Osteocyte (in vitro differentiated cells): ENCODE results near the gene BRINP1. TPM values are rescaled to one million over a fixed set of nuclear protein-coding genes. Genes with fewer than 3 reads are reported as not detected.

Source experiments
- DNase-seq: peaks from one replicate; pipeline ENCODE4 v3.0.0; 2021; ENCODE audit warnings: mixed read lengths; ENCODE audit not compliant: unreplicated experiment; ENCODE audit errors: extremely low spot score
- H3K27ac Mint-ChIP-seq: one replicate; pipeline ENCODE4 v1.8.0; 2021; ENCODE audit warnings: mild to moderate bottlenecking, mixed read lengths; ENCODE audit not compliant: unreplicated experiment
- H3K27me3 Mint-ChIP-seq: one replicate; pipeline ENCODE4 v1.8.0; 2021; ENCODE audit warnings: mixed read lengths; ENCODE audit not compliant: unreplicated experiment
- H3K36me3 Mint-ChIP-seq: one replicate; pipeline ENCODE4 v1.8.0; 2021; ENCODE audit warnings: mixed read lengths; ENCODE audit not compliant: unreplicated experiment
- H3K4me1 Mint-ChIP-seq: one replicate; pipeline ENCODE4 v1.8.0; 2021; ENCODE audit warnings: mixed read lengths; ENCODE audit not compliant: unreplicated experiment
- H3K4me3 Mint-ChIP-seq: one replicate; pipeline ENCODE4 v1.8.0; 2021; ENCODE audit warnings: mild to moderate bottlenecking, moderate library complexity, mixed read lengths; ENCODE audit not compliant: unreplicated experiment
- H3K9me3 Mint-ChIP-seq: one replicate; pipeline ENCODE4 v1.8.0; 2021; ENCODE audit warnings: mixed read lengths; ENCODE audit not compliant: unreplicated experiment
- long read RNA-seq: library from polyadenylated mRNA; unstranded; transcript quantifications from one replicate; pipeline ENCODE4 v2.0.0, GENCODE V29; 2021
- total RNA-seq: library from RNA; stranded (reverse); gene quantifications from 2 replicates; pipeline ENCODE4 v1.2.1, GENCODE V29; 2021
- TF ChIP-seq, protein P1 (sequence below): fragments of 200-600 bp; sonication (generic); IDR thresholded peaks from 2 replicates; pipeline ENCODE4 v1.5.0; 2021; ENCODE audit warnings: antibody characterized with exemption, mild to moderate bottlenecking, moderate library complexity

Gene BRINP1, protein sequence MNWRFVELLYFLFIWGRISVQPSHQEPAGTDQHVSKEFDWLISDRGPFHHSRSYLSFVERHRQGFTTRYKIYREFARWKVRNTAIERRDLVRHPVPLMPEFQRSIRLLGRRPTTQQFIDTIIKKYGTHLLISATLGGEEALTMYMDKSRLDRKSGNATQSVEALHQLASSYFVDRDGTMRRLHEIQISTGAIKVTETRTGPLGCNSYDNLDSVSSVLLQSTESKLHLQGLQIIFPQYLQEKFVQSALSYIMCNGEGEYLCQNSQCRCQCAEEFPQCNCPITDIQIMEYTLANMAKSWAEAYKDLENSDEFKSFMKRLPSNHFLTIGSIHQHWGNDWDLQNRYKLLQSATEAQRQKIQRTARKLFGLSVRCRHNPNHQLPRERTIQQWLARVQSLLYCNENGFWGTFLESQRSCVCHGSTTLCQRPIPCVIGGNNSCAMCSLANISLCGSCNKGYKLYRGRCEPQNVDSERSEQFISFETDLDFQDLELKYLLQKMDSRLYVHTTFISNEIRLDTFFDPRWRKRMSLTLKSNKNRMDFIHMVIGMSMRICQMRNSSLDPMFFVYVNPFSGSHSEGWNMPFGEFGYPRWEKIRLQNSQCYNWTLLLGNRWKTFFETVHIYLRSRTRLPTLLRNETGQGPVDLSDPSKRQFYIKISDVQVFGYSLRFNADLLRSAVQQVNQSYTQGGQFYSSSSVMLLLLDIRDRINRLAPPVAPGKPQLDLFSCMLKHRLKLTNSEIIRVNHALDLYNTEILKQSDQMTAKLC
- 0.16 and 0.21 TPM in 2 replicates for total RNA-seq
- long read RNA-seq, partial matches to known transcripts, result 0 of 1 reads
- long read RNA-seq, other reads (novel, unspliced or antisense), result 0 of 1 reads

DNA sequence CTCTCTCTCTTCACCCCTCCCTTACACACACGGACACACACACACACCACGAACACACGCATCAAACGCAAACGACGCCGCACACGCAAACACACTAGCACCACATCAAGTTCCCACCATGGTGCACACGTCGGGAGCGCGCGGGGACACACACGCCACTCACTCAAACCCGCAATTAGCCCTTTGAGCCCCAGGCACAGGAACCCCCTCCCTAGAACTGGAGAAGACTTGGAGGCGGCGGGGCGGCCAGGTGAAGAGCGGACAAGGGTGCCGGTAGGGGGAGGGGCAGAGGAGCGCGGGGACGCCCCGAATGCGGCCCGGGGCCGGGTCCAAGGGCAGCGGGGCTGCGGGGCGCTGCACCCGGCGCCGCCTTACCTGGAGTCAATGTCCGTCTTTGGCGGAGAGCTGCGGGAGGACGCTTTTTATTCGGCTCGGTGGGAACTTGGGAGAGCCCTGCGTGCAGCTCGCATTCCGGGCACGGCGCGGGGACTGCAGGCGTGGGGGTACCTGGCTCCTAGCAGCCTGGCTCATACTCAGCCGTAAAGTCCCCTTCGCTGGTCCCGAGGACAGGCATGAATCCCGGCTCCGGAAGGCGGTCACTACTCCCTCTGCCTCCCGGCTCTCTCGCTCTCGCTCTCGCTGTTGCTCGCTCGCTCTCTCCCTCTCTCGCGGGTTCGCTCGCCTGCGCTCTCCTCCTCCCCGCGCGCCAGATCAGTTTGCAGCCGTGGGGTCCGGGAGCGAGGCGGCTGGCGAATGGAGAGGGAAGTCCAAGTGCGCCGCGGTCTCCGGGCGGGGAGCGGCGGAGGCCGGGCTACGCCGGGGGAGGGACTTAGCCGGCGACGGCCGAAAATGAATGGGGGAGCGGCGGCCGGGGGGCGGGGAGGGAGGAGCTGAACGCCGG lies at the start of gene BRINP1:
Gene BRINP1, minus strand, starts transcription at position 755 of the 901 bp plus-strand sequence. CDS start 56,080 bp downstream, outside the sequence.
- no peaks in the 10 kb centered on the region for H3K36me3 Mint-ChIP-seq
- no peak for DNase-seq
- peaks cover 8% of the 10 kb centered on the region for H3K4me1 Mint-ChIP-seq
- TF ChIP-seq, protein P1, sequence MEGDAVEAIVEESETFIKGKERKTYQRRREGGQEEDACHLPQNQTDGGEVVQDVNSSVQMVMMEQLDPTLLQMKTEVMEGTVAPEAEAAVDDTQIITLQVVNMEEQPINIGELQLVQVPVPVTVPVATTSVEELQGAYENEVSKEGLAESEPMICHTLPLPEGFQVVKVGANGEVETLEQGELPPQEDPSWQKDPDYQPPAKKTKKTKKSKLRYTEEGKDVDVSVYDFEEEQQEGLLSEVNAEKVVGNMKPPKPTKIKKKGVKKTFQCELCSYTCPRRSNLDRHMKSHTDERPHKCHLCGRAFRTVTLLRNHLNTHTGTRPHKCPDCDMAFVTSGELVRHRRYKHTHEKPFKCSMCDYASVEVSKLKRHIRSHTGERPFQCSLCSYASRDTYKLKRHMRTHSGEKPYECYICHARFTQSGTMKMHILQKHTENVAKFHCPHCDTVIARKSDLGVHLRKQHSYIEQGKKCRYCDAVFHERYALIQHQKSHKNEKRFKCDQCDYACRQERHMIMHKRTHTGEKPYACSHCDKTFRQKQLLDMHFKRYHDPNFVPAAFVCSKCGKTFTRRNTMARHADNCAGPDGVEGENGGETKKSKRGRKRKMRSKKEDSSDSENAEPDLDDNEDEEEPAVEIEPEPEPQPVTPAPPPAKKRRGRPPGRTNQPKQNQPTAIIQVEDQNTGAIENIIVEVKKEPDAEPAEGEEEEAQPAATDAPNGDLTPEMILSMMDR, result no peak
- peaks cover 37% of the 10 kb centered on the region for H3K27me3 Mint-ChIP-seq
- peaks cover 8% of the 10 kb centered on the region for H3K9me3 Mint-ChIP-seq
- peak within 1 kb of the TSS; percentile 66 for H3K4me3 Mint-ChIP-seq
- H3K27ac Mint-ChIP-seq, result no peak within 1 kb of the TSS

DNA sequence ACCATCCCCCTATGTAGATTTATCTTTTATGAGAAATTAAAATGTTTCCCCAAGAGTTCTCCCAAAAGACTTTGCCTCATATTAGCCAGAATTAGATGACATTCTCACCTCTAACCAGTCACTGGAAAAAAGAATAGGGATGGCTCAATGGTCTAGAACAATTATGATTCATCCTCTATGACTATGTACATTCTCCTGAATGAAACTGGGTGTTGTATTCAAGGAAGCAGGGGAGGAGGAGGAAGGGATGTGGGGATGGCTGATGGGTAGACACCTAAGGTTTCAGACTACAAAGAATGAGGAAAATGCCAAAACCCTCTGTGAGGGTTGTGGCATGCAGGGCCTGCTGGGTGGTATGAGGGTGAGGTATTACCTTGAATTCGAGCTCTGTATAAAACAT lies 49.5 kb upstream of the BRINP1 start:
- Mint-ChIP-seq H3K27ac (no peak overlapping the region), H3K27me3 (no peaks in the 10 kb centered on the region), H3K36me3 (no peaks in the 10 kb centered on the region), H3K9me3 (peaks cover 12% of the 10 kb centered on the region), H3K4me3 (no peak overlapping the region), H3K4me1 (no peaks in the 10 kb centered on the region)
- DNase-seq, result no peak
- TF ChIP-seq, protein P1, result no peak

DNA sequence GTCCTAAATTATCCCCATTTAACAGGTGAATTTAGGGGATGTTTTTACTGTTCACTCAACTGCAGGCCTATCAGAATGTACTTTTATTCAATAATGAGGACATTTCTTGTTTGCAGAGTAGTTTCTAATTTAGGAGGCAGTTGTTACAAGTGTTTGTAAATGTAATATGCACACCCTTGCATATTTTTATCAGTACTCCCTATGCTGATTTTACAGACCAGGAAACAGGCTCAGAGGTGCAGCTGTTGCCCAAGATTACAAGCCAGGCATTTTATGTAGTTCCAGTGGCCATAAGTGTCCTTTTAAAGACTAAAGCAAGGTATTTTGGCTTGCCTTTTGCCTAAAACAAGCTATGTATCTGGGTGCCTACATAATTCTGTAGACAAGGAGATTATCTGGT lies 47.6 kb upstream of the BRINP1 start:
- no peak for DNase-seq
- Mint-ChIP-seq H3K27me3 (no peaks in the 10 kb centered on the region), H3K4me3 (no peak overlapping the region), H3K36me3 (no peaks in the 10 kb centered on the region), H3K27ac (no peak overlapping the region), H3K4me1 (no peaks in the 10 kb centered on the region), H3K9me3 (peaks cover 15% of the 10 kb centered on the region)
- TF ChIP-seq, protein P1, result no peak

DNA sequence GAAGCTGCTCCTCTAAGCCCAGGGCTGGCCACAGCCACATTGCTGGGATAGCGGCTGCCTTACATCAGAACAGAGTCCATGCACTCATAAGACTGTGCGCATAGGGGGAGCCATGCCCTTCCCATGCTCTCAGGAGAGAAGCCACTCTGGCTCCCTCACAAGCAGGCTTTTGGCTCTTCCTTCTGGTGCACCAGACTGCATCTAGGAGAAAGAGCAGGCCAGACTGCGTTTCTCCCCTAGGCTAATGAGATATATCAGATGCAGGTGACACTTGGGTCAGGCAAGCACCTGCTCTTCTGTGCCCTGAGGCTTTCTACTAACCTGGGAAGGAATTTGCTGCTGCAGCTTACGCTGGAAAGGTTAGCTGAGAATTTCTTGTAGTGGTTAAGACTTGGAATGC lies 43.2 kb upstream of the BRINP1 start:
- Mint-ChIP-seq H3K9me3 (peaks cover 7% of the 10 kb centered on the region), H3K4me1 (no peaks in the 10 kb centered on the region), H3K27ac (no peak overlapping the region), H3K4me3 (no peak overlapping the region), H3K27me3 (no peaks in the 10 kb centered on the region), H3K36me3 (no peaks in the 10 kb centered on the region)
- no peak for DNase-seq
- TF ChIP-seq, protein P1, result no peak
